ENCODE data around the gene HSPG2. TPM values are rescaled to one million over a fixed set of nuclear protein-coding genes. Genes with fewer than 3 reads are reported as not detected.
"Not testable (repeated sequence)": the region's sequence is repeated elsewhere in the genome, so short reads cannot be mapped to it uniquely, and the experiment has no call there.

Gene HSPG2
- polyA plus RNA-seq, 1 donor from 2014 or later: 0.79 TPM

- Histone ChIP-seq H3K36me3 (ENCODE audit: insufficient read depth, low read length) (no peaks in the 10 kb centered on the region), H3K27me3 (ENCODE audit: insufficient read depth, low read depth, low read length) (no peaks in the 10 kb centered on the region), H3K9me3 (ENCODE audit: low read length) (no peaks in the 10 kb centered on the region), H4K20me1 (ENCODE audit: insufficient read depth) (no peaks in the 10 kb centered on the region), H3K9ac (ENCODE audit: low read length) (no peak overlapping the region), H3K9me2 (ENCODE audit: insufficient read depth, low read length) (no peaks in the 10 kb centered on the region), H3F3A (ENCODE audit: insufficient read depth, low read length, poor library complexity, severe bottlenecking) (no peaks in the 10 kb centered on the region), H3K79me2 (replicated peaks; ENCODE audit: insufficient read depth, low read length) (no peaks in the 10 kb centered on the region), H3K4me3 (ENCODE audit: low read length) (no peak overlapping the region), H3K4me2 (ENCODE audit: low read length) (no peak overlapping the region), H2AFZ (ENCODE audit: low read depth, low read length) (no peak overlapping the region), H3K27ac (ENCODE audit: low read length) (no peak overlapping the region)
- TF ChIP-seq EP300 (conservative IDR thresholded peaks at IDR 0.05; ENCODE audit: poor library complexity, severe bottlenecking): no peak
- TF ChIP-seq TAF1 (IDR thresholded peaks at IDR 0.05; ENCODE audit: low read depth): no peak
- TF ChIP-seq MXI1 (conservative IDR thresholded peaks at IDR 0.05; ENCODE audit: poor library complexity, severe bottlenecking): no peak
- TF ChIP-seq SMC3 (conservative IDR thresholded peaks at IDR 0.05; ENCODE audit: poor library complexity): no peak
- no peak for TF ChIP-seq REST (IDR thresholded peaks at IDR 0.05; ENCODE audit: borderline replicate concordance)
- no peak for TF ChIP-seq POLR2AphosphoS5 (IDR thresholded peaks at IDR 0.05)
- no peak for TF ChIP-seq RAD21 (conservative IDR thresholded peaks at IDR 0.05)
- TF ChIP-seq EZH2 (IDR thresholded peaks at IDR 0.05; ENCODE audit: borderline replicate concordance, insufficient read depth, low read length, poor library complexity, severe bottlenecking): no peak
- no peak for TF ChIP-seq CTCF (IDR thresholded peaks at IDR 0.05; ENCODE audit: poor library complexity, severe bottlenecking)
Measured at GRCh38 chr1:21827141-21827679, 109.9 kb downstream of the HSPG2 start.

DNA sequence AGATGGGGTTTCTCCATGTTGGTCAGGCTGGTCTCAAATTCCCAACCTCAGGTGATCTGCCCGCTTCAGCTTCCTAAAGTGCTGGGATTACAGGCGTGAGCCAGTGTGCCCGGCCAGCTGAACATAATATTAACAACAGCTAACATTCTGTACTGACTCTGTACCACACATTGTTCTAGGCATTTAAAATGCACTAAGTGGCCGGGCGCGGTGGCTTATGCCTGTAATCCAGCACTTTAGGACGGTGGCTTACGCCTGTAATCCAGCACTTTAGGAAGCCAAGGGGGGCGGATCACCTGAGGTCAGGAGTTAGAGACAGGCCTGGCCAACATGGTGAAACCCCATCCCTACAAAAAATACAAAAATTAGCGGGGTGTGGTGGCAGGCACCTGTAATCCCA is 110.4 kb downstream of the HSPG2 start:
- not testable (repeated sequence) for H4K20me1 ChIP-seq (ENCODE audit: insufficient read depth); H3K36me3 ChIP-seq (ENCODE audit: insufficient read depth, low read length); H3K9me2 ChIP-seq (ENCODE audit: insufficient read depth, low read length); H3K79me2 ChIP-seq (replicated peaks; ENCODE audit: insufficient read depth, low read length); H3K27me3 ChIP-seq (ENCODE audit: insufficient read depth, low read depth, low read length); H3K4me2 ChIP-seq (ENCODE audit: low read length); H3K27ac ChIP-seq (ENCODE audit: low read length); H2AFZ ChIP-seq (ENCODE audit: low read depth, low read length); H3K9ac ChIP-seq (ENCODE audit: low read length); H3K4me3 ChIP-seq (ENCODE audit: low read length); H3K9me3 ChIP-seq (ENCODE audit: low read length); H3F3A ChIP-seq (ENCODE audit: insufficient read depth, low read length, poor library complexity, severe bottlenecking)

DNA sequence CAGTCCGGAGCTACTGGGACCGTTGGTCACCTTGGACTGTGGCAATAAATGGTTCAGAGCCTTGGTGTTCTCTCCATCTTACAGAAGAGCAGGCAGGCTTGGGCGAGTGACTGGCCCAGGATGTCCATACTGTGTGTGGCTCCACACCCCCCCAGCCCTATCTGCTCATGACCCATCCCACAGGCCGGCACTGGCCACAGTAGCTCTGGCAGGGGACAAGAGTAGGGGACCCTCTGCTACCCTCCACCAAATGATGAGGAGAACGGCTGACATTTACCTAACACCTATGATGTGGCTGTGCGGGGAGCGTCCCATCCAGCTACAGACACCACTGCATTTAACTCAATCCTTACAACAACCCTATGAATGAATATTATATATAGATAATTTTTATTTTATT is 111.7 kb downstream of the HSPG2 start:
- Histone ChIP-seq H3K4me2 (ENCODE audit: low read length) (no peak overlapping the region), H3K4me3 (ENCODE audit: low read length) (no peak overlapping the region), H3K9me3 (ENCODE audit: low read length) (no peaks in the 10 kb centered on the region), H2AFZ (ENCODE audit: low read depth, low read length) (no peak overlapping the region), H3F3A (ENCODE audit: insufficient read depth, low read length, poor library complexity, severe bottlenecking) (no peaks in the 10 kb centered on the region), H3K36me3 (ENCODE audit: insufficient read depth, low read length) (no peaks in the 10 kb centered on the region), H3K27me3 (ENCODE audit: insufficient read depth, low read depth, low read length) (no peaks in the 10 kb centered on the region), H4K20me1 (ENCODE audit: insufficient read depth) (no peaks in the 10 kb centered on the region), H3K79me2 (replicated peaks; ENCODE audit: insufficient read depth, low read length) (no peaks in the 10 kb centered on the region), H3K9ac (ENCODE audit: low read length) (no peak overlapping the region), H3K27ac (ENCODE audit: low read length) (no peak overlapping the region), H3K9me2 (ENCODE audit: insufficient read depth, low read length) (no peaks in the 10 kb centered on the region)
- no peak for TF ChIP-seq POLR2AphosphoS5 (IDR thresholded peaks at IDR 0.05)
- no peak for TF ChIP-seq MXI1 (conservative IDR thresholded peaks at IDR 0.05; ENCODE audit: poor library complexity, severe bottlenecking)
- no peak for TF ChIP-seq TAF1 (IDR thresholded peaks at IDR 0.05; ENCODE audit: low read depth)
- no peak for TF ChIP-seq RAD21 (conservative IDR thresholded peaks at IDR 0.05)

Data from neural cell (in vitro differentiated cells).